Right renal pelvis (tissue), 4 donors: ENCODE results near the gene ATP5F1D. TPM values are rescaled to one million over a fixed set of nuclear protein-coding genes. Genes with fewer than 3 reads are reported as not detected.

Experiments used
- DNase-seq, 4 donors: peaks; one replicate each; pipeline ENCODE4 v3.0.0-alpha.2; 2013; ENCODE audit warnings: low read depth in 4 of 4, low spot score in 3 of 4, missing footprints in 1 of 4
- polyA plus RNA-seq, 4 donors: library from polyadenylated mRNA; unstranded; fragments of 120-200 nt; gene quantifications; one replicate each; pipeline ENCODE4 v1.2.1, GENCODE V29; 2013; ENCODE audit not compliant: insufficient read length in 4 of 4

The ATP5F1D gene
- polyA plus RNA-seq, 4 donors: 85.5 to 156 (median 99.3) TPM

GRCh38 chr19:1220477-1220930 is 21.0 kb upstream of the ATP5F1D start:
- no peak for DNase-seq

DNA sequence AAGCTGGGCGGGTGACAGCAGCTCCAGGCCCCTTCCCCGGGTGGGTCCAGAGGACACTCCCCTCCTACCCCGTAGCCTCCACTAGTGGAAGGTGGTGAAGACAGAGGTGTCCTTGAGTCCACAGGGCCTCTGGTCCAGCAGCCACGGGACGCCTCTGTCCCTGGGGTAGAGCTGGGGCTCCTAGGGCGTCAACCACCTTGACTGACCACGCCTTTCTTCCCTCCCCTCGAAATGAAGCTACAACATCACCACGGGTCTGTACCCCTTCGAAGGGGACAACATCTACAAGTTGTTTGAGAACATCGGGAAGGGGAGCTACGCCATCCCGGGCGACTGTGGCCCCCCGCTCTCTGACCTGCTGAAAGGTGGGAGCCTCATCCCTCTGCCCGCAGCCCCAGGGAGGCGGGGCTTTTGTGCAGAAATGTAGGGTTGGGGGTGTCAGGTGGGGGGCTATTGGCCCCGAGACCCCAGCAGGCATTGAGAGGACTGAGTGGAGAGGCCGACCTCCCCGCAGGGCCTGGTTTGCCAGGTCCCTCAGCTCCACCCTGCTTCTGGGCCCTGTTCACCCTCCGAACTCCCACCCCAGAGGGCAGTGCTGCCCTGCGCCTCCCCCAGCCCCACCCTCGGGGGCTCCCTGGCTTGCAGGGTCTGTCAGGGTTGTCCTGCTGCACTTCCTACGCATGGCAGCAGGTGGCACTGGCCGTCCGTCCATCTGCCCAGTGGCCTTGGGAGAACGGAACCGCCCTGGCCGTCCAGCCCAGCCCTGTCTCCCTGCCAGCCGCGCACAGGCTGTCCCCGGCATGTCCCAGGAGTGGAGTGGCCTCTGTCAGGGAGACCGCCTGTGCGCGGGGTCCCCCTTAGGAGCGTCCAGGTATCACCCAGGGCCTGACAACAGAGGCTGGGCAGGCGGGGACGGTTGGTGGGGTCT is 20.3 kb upstream of the ATP5F1D start:
- DNase-seq: no peak

DNA sequence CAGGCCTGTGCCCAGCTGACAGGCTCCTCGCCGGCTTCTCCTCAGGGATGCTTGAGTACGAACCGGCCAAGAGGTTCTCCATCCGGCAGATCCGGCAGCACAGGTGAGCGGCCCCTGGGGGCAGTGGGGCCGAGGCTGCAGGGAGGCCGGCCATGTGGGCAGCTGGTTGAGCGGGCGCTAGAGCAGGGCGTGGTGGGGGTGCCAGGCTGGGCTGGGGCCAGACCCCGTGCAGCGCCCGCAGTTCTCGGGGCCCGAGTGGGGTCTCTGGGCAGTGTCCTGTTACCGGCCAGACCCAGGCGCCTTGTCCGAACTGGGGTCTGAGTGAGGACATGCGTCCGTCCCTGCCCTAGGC is 19.7 kb upstream of the ATP5F1D start:
- DNase-seq: no peak

DNA sequence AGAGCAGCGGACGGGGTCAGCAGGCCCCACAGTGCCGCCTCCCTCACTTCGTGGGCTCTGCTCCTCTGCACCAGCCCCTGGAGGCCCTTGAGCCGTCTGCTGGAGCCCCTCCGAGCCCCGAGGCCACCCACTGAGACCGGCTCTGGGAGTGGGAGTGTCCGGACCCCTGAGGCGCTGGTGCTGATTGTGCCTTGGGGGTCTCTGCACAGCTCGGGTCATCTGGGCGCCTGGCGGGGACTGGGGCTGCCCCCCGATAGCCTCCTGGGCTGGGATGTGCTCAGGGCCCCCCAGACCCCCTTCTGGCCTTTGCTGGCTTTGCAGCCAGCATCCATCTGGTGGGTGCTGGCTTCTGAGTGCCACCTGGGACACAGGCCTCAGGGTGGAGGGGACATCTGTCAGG is 19.2 kb upstream of the ATP5F1D start:
- DNase-seq: no peak

DNA sequence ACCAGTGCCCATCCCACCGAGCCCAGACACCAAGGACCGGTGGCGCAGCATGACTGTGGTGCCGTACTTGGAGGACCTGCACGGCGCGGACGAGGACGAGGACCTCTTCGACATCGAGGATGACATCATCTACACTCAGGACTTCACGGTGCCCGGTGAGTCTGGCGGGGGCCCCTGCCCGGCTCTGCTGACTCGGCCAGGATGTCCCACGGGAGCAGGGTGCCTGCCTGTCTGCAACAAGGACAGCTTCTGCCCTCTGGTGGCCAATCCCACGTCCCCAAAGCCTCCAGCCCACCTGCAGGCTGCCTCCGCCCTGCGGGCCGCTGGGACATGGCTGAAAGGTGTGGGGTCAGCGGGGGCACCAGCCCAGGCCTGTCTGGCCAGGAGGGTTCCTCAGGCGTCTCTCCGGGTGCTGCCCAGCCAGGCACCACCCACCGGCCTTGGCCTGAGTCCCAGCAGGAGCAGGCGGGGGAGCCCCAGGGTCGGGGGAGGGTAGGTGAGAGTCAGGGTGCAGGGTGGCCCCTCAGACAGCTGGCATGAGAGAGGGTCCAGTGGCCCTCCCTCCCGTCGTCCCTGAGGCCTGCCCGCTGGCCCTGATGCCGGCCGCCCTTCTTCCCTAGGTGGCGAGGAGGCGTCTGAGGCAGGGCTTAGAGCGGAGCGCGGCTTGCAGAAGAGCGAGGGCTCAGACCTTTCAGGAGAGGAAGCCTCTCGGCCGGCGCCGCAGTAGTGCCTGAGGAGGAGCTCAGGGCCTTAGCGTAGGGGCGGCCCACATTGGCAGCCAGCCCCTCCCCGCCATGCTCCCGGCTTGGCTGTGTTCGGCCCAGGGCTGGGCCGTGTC is 18.3 kb upstream of the ATP5F1D start:
- no peak for DNase-seq

- DNase-seq: no peak
These were observed 17.3 kb upstream of the ATP5F1D start for GRCh38 chr19:1224047-1224825.

DNA sequence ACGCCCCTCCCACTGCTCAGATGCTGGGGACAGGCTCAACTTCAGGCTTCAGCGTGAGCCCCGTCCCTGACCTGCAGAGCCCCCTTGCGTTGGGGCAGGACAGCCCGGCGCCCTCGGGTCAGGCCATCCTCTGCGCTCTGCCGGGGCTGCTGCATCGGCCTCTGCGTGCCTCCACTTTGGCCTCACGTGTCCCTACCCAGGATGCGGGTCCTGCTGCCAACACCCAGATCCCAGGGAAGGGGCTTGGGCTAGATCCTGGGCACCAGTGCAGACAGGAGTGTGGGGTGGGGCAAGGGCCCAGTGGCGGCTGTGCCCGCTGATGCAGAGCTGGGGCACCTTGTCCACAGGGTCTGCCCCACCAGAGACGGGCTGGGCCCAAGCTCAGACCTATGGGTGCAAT is 16.7 kb upstream of the ATP5F1D start:
- no peak for DNase-seq

DNA sequence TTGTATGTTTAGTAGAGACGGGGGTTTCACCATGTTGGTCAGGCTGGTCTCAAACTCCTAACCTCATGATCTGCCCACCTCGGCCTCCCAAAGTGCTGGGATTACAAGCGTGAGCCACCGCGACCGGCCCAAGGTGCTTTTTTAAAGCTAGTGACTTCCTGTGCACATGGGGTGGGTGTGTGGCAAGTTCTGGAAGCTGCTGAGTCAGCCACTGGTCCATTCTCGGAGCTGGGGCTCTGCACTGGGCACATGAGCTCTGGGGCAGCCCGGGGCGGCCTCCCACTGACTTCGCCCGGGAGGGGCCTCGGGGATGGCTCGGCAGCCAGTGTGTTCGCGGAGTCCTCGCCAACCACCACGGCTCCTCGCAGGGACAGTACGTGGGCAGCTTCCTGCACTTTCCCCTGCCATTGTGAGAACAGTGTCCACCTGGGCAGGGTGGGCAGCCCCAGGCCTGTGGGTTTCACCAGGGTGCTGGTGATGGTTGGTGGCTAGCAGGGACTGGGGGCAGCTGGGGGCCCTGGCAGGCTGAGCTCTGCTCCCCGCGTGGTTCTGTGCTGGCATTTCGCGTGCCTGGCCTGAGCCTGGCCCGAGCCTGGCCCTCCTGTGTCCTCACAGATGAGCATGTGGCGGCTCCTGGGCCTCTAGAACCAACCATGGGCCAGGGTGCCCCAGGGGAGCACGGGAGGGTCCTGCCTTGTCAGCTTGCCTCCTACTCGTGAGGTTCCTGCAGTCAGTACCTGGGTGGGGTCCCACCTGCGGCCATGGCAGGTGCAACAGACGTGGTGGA is 15.9 kb upstream of the ATP5F1D start:
- DNase-seq: no peak

DNA sequence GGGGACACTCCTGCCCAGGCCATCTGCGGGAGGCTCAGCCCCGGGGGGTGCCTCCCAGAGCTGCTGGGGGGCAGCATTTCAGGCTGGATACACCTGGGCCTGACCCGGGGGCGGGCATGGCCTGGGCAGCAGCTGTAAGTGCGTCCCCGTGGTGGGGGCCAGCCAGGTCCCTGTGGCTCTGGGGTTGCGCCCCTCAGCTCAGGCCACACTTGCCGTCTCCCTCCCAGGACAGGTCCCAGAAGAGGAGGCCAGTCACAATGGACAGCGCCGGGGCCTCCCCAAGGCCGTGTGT is 15.4 kb upstream of the ATP5F1D start:
- no peak for DNase-seq

DNA sequence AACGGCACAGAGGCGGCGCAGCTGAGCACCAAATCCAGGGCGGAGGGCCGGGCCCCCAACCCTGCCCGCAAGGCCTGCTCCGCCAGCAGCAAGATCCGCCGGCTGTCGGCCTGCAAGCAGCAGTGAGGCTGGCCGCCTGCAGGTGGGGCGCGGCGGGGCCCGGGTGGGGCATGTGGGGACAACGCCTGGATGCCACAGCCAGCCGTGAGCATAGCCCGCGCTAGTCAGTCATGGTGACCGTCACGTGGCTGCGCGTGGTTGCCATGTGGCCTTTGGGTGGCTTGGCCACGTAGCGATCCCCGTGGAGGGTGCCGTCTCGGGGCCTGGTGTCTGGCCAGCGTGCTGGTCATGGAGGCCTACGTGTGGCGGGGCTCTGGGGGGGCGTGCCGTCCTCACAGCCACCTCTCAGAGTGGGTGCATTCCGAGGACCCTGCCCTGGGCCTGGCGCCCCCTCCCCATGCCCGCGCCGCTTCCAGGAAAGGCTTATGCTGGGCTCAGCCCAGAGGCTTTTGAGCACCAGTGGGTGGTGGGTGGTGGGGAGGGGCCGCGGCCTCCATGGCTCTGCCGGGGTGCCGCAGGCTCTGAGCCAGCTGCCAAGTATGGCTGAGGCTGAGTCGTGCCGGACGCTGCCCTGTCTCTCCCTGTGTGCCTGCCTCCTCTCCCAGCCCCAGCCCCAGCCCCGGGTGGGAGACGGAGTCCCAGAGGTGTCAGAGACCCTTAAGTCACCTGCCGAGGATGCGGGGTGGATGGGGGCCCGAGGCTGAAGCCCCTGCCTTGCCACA is 14.8 kb upstream of the ATP5F1D start:
- no peak for DNase-seq

GRCh38 chr19:1227304-1228054 is 14.1 kb upstream of the ATP5F1D start:
- no peak for DNase-seq

GRCh38 chr19:1228161-1228957 is 13.2 kb upstream of the ATP5F1D start:
- DNase-seq: no peak

GRCh38 chr19:1229056-1229923 is 12.3 kb upstream of the ATP5F1D start:
- no peak for DNase-seq

- DNase-seq: no peak
These were observed 11.4 kb upstream of the ATP5F1D start for GRCh38 chr19:1229924-1230782.

GRCh38 chr19:1230783-1231489 is 10.6 kb upstream of the ATP5F1D start:
- DNase-seq: no peak
